Measurements from ENCODE around the gene GPX2.

GRCh38 chr14:64927031-64927430, 15.5 kb downstream of the GPX2 start:
- TF ChIP-seq, protein P1, sequence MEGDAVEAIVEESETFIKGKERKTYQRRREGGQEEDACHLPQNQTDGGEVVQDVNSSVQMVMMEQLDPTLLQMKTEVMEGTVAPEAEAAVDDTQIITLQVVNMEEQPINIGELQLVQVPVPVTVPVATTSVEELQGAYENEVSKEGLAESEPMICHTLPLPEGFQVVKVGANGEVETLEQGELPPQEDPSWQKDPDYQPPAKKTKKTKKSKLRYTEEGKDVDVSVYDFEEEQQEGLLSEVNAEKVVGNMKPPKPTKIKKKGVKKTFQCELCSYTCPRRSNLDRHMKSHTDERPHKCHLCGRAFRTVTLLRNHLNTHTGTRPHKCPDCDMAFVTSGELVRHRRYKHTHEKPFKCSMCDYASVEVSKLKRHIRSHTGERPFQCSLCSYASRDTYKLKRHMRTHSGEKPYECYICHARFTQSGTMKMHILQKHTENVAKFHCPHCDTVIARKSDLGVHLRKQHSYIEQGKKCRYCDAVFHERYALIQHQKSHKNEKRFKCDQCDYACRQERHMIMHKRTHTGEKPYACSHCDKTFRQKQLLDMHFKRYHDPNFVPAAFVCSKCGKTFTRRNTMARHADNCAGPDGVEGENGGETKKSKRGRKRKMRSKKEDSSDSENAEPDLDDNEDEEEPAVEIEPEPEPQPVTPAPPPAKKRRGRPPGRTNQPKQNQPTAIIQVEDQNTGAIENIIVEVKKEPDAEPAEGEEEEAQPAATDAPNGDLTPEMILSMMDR (IDR thresholded peaks at IDR 0.05; ENCODE audit: low read depth, low read length, missing input control): no peak
- no peak for TF ChIP-seq FOXA1 (IDR thresholded peaks at IDR 0.05)
- TF ChIP-seq HNF4G (IDR thresholded peaks at IDR 0.05): no peak
- TF ChIP-seq YY1 (IDR thresholded peaks at IDR 0.05): no peak
- no peak for TF ChIP-seq REST (IDR thresholded peaks at IDR 0.05)
- TF ChIP-seq, protein P2, sequence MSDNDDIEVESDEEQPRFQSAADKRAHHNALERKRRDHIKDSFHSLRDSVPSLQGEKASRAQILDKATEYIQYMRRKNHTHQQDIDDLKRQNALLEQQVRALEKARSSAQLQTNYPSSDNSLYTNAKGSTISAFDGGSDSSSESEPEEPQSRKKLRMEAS (IDR thresholded peaks at IDR 0.05): no peak
- TF ChIP-seq ZBTB33 (IDR thresholded peaks at IDR 0.05): no peak
- TF ChIP-seq HNF4A (conservative IDR thresholded peaks at IDR 0.05): no peak
- no peak for TF ChIP-seq GABPA (IDR thresholded peaks at IDR 0.05 in 1 of 2, conservative IDR thresholded peaks at IDR 0.05 in 1 of 2)
